Tibial nerve (tissue), 4 donors: ENCODE data around the gene PEX11G. TPM values are rescaled to one million over a fixed set of nuclear protein-coding genes. Genes with fewer than 3 reads are reported as not detected.

ENCODE experiments used
- DNase-seq, 2 donors: peaks; one replicate each; pipeline ENCODE4 v3.0.0-alpha.2; 2019; ENCODE audit warnings: low spot score in 2 of 2
- H3K27ac ChIP-seq, 4 donors: fragments of 200-600 bp; sonication (generic) in 3 of 4; one replicate each; pipeline ENCODE4 v1.5.1; 2017 to 2019; ENCODE audit warnings: mild to moderate bottlenecking in 1 of 4
- H3K27me3 ChIP-seq, 2 donors: fragments of 200-600 bp; sonication (generic) in 1 of 2; one replicate each; pipeline versions ENCODE4 v1.5.1 to v1.6.0; 2017 to 2019
- H3K36me3 ChIP-seq, 3 donors: fragments of 200-600 bp; sonication (generic); one replicate each; pipeline ENCODE4 v1.5.1; 2018 to 2019
- H3K4me1 ChIP-seq, 4 donors: fragments of 200-600 bp; sonication (generic) in 3 of 4; one replicate each; pipeline ENCODE4 v1.5.1; 2017 to 2019
- H3K4me3 ChIP-seq, 4 donors: fragments of 200-600 bp; sonication (generic) in 3 of 4; one replicate each; pipeline ENCODE4 v1.5.1; 2017 to 2019; ENCODE audit warnings: mild to moderate bottlenecking in 1 of 4, moderate library complexity in 1 of 4
- H3K9me3 ChIP-seq, 4 donors: fragments of 200-600 bp; sonication (generic) in 3 of 4; one replicate each; pipeline ENCODE4 v1.5.1; 2017 to 2019
- EP300 ChIP-seq, 2 donors: sonication (generic); formaldehyde crosslinking; IDR thresholded peaks; one replicate each; pipeline ENCODE4 v1.6.1; 2017; ENCODE audit warnings: antibody characterized with exemption in 2 of 2, mild to moderate bottlenecking in 1 of 2
- POLR2A ChIP-seq, 2 donors: fragments of 450-650 bp; IDR thresholded peaks; one replicate each; pipeline ENCODE4 v1.6.1; 2017; ENCODE audit warnings: antibody characterized with exemption in 2 of 2, mild to moderate bottlenecking in 2 of 2, moderate library complexity in 2 of 2
- WGBS, 2 donors: methylation state at CpG; one replicate each; pipeline ENCODE4 v1.1.5; 2018; 5-methylcytosine and 5-hydroxymethylcytosine counted together
- total RNA-seq, 4 donors: library from RNA; depleted of rRNA; stranded (reverse); fragments of >200 nt; gene quantifications; one replicate each; pipeline ENCODE4 v1.1.0, GENCODE V29; 2016
- TF ChIP-seq, protein P1 (sequence below), 5 experiments: fragments of 200-600 bp in 3 of 5; fragments of 450-650 bp in 2 of 5; sonication (generic) in 3 of 5; IDR thresholded peaks; one replicate each; pipeline ENCODE4 v1.5.1; 2016 to 2019; ENCODE audit warnings: antibody characterized with exemption in 5 of 5, mild to moderate bottlenecking in 3 of 5, moderate library complexity in 2 of 5

Gene PEX11G
- total RNA-seq, 4 donors from 2014 or later, result 4.4 to 9.2 (median 7.8) TPM

DNA sequence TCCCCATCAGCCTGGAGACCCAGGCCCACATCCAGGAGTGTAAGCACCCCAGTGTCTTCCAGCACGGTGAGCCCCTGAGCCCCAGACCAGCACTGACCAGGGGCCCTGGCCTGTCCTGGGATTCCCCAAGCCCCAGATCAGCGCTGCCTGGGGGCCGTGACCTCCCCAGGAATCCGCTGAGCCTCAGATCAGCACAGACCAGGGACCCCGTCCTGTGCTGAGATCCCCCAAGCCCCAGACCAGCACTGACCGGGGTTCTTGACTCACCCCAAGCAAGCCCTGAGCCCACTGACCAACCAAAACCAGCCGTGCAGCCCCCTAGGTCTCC, 39.3 kb upstream of the PEX11G start:
- TF ChIP-seq EP300 (IDR thresholded peaks at IDR 0.05) (no peak), POLR2A (IDR thresholded peaks at IDR 0.05) (no peak)
- TF ChIP-seq, protein P1, sequence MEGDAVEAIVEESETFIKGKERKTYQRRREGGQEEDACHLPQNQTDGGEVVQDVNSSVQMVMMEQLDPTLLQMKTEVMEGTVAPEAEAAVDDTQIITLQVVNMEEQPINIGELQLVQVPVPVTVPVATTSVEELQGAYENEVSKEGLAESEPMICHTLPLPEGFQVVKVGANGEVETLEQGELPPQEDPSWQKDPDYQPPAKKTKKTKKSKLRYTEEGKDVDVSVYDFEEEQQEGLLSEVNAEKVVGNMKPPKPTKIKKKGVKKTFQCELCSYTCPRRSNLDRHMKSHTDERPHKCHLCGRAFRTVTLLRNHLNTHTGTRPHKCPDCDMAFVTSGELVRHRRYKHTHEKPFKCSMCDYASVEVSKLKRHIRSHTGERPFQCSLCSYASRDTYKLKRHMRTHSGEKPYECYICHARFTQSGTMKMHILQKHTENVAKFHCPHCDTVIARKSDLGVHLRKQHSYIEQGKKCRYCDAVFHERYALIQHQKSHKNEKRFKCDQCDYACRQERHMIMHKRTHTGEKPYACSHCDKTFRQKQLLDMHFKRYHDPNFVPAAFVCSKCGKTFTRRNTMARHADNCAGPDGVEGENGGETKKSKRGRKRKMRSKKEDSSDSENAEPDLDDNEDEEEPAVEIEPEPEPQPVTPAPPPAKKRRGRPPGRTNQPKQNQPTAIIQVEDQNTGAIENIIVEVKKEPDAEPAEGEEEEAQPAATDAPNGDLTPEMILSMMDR (IDR thresholded peaks at IDR 0.05), result no peak
- Histone ChIP-seq H3K36me3 (peaks cover 0 to 86% (median 0%) of the 10 kb centered on the region in 3 donors), H3K4me1 (peaks cover 0 to 14% (median 6%) of the 10 kb centered on the region in 4 donors), H3K4me3 (no peak overlapping the region), H3K9me3 (no peaks in the 10 kb centered on the region), H3K27ac (no peak overlapping the region), H3K27me3 (no peaks in the 10 kb centered on the region)
- WGBS, 2 donors, result 86 to 93% methylated on average over 2 to 6 of the region's 7 CpGs
- DNase-seq, result no peak

DNA sequence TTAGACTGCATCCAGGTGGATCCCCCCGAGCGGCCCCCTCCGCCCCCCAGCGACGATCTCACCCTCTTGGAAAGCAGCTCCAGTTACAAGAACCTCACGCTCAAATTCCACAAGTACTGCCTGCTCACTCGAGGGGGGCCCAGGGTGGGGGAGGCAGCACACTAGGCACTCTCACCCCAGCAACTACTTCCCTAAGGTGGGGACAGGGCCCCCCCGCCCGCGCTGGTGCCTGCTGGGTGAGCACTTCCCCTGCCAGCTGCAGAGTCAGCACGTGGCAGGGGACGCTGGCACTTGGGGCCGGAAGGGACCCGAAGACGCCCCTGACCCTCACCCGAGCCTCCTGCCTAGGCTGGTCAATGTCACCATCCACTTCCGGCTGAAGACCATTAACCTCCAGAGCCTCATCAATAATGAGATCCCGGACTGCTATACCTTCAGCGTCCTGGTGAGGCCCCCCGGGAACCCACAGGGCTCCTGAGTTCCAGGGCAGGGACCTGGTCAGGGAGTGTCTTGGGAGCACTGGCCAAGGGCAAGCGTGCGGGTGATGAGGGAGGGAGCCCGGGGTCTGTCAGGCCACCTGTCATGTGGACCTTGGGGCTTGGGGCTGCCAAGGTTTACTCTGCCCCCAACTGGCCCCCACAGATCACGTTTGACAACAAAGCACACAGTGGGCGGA, 38.8 kb upstream of the PEX11G start:
- Histone ChIP-seq H3K4me1 (peaks cover 0 to 17% (median 9%) of the 10 kb centered on the region in 4 donors), H3K27me3 (no peaks in the 10 kb centered on the region), H3K36me3 (peaks cover 0 to 86% (median 0%) of the 10 kb centered on the region in 3 donors), H3K27ac (peak overlapping the region in 1 of 4 donors; percentile 16), H3K9me3 (no peaks in the 10 kb centered on the region), H3K4me3 (no peak overlapping the region)
- DNase-seq, result no peak
- no peak for TF ChIP-seq EP300 (IDR thresholded peaks at IDR 0.05)
- no peak for TF ChIP-seq POLR2A (IDR thresholded peaks at IDR 0.05)
- TF ChIP-seq, protein P1 (IDR thresholded peaks at IDR 0.05), result no peak
- WGBS, 2 donors, result 76 to 83% methylated on average over 22 of the region's 25 CpGs

DNA sequence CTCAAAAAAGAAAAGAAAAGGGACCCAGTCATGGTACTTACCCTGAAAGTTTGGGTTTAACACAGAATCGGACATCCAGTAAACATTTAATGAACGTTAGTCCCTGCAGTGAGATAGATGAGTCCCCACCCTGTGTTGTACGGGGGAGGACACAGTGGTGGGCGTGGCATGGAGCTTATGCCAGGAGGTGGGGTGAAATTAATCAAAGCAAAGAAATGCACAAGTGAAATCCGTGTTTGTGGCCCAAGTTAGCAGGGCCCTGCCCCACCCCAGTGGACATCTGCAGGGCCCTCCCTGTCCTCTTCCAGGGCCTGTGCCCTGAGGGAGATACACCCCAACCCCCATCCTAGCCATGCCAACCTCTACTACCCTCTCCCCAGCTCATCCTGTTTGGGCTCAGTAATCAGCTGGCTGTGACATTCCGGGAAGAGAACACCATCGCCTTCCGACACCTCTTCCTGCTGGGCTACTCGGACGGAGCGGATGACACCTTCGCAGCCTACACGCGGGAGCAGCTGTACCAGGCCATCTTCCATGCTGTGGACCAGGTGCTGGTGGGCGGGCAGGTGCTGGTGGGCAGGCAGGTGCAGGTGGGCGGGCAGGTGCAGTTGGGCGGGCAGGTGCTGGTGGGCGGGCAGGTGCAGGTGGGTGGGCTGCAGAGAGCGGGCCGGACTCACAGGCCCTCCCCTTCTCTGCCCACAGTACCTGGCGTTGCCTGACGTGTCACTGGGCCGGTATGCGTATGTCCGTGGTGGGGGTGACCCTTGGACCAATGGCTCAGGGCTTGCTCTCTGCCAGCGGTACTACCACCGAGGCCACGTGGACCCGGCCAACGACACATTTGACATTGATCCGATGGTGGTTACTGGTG, 37.5 kb upstream of the PEX11G start:
- Histone ChIP-seq H3K9me3 (no peaks in the 10 kb centered on the region), H3K36me3 (peaks cover 0 to 72% (median 0%) of the 10 kb centered on the region in 3 donors), H3K27ac (no peak overlapping the region), H3K27me3 (no peaks in the 10 kb centered on the region), H3K4me3 (no peak overlapping the region), H3K4me1 (peaks cover 0 to 27% (median 18%) of the 10 kb centered on the region in 4 donors)
- TF ChIP-seq, protein P1 (IDR thresholded peaks at IDR 0.05), result no peak
- TF ChIP-seq POLR2A (IDR thresholded peaks at IDR 0.05) (no peak), EP300 (IDR thresholded peaks at IDR 0.05) (no peak)
- DNase-seq, result no peak
- WGBS, 2 donors, result 86 to 89% methylated on average over 30 of the region's 31 CpGs

DNA sequence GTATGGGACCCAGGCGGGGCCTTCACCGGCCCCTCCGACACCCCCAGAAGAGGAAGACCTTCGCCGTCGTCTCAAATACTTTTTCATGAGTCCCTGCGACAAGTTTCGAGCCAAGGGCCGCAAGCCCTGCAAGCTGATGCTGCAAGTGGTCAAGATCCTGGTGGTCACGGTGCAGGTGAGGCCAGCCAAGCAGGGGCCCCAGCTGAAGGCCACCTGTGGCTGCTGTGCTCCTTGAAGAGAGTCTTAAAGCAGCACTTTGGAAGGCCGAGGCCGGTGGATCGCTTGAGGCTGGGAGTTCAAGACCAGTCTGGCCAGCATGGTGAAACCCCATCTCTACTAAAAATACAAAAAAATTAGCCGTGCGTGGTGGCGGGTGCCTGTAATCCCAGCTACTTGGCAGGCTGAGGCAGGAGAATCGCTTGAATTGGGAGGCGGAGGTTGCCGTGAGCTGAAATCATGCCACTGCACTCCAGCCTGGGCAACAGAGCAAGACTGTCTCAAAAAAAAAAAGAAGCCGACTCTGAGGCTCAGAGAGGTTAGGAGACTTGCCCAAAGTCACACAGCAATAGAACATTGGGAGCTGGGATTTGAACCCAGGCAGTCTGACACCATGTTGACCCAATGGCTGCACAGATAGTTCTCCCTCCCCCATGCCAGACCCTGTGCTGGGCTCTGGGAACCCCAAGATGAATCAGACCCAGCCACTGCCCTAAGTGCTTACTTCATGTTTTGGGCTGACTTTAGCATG, 36.3 kb upstream of the PEX11G start:
- Histone ChIP-seq H3K4me3 (no peak overlapping the region), H3K36me3 (peaks cover 0 to 72% (median 0%) of the 10 kb centered on the region in 3 donors), H3K9me3 (no peaks in the 10 kb centered on the region), H3K4me1 (peaks cover 0 to 27% (median 18%) of the 10 kb centered on the region in 4 donors), H3K27me3 (no peaks in the 10 kb centered on the region), H3K27ac (no peak overlapping the region)
- 94% methylated on average over 20 of the region's 20 CpGs for WGBS, 2 donors
- TF ChIP-seq POLR2A (IDR thresholded peaks at IDR 0.05) (no peak), EP300 (IDR thresholded peaks at IDR 0.05) (no peak)
- TF ChIP-seq, protein P1 (IDR thresholded peaks at IDR 0.05), result no peak
- no peak for DNase-seq
